ENCODE data around the gene SLIT3.

Gene SLIT3

GRCh38 chr5:168613996-168614395, 686.9 kb downstream of the SLIT3 start:
- in situ Hi-C loops (cut with HindIII; ENCODE audit: low pct_ligation_motif_present, low sequenced_read_pairs) = no loop called here
- Histone ChIP-seq H3K36me3 (replicated peaks) (no peaks in the 10 kb centered on the region), H3K27me3 (replicated peaks) (no peaks in the 10 kb centered on the region), H3K27ac (no peak overlapping the region), H3K4me3 (ENCODE audit: low read depth, low read length) (no peak overlapping the region)
- TF ChIP-seq, protein P1, sequence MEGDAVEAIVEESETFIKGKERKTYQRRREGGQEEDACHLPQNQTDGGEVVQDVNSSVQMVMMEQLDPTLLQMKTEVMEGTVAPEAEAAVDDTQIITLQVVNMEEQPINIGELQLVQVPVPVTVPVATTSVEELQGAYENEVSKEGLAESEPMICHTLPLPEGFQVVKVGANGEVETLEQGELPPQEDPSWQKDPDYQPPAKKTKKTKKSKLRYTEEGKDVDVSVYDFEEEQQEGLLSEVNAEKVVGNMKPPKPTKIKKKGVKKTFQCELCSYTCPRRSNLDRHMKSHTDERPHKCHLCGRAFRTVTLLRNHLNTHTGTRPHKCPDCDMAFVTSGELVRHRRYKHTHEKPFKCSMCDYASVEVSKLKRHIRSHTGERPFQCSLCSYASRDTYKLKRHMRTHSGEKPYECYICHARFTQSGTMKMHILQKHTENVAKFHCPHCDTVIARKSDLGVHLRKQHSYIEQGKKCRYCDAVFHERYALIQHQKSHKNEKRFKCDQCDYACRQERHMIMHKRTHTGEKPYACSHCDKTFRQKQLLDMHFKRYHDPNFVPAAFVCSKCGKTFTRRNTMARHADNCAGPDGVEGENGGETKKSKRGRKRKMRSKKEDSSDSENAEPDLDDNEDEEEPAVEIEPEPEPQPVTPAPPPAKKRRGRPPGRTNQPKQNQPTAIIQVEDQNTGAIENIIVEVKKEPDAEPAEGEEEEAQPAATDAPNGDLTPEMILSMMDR (IDR thresholded peaks at IDR 0.05; ENCODE audit: low read depth, low read length, missing control alignments) = no peak
- no peak for DNase-seq

DNA sequence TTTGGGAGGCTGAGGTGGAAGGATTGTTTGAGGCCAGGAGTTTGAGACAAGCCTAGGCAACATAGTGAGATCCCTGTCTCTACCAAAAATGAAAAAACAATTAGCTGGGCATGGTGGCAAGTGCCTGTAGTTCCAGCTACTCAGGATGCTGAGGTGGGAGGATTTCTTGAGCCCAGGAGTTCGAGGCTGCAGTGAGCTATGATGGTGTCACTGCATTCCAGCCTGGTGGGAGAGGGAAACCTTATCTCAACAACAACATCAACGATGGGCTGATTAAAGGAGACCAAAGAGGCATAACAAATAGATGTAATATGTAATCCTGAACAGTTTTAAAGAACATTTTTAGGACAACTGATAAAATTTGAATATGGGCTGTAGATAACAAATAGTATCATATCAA, 687.5 kb downstream of the SLIT3 start:
- no peak overlapping the region for H3K27ac ChIP-seq
- DNase-seq = no peak
- no peaks in the 10 kb centered on the region for H3K27me3 ChIP-seq (replicated peaks)
- in situ Hi-C loops (cut with HindIII; ENCODE audit: low pct_ligation_motif_present, low sequenced_read_pairs) = no loop called here
- TF ChIP-seq, protein P1 (IDR thresholded peaks at IDR 0.05; ENCODE audit: low read depth, low read length, missing control alignments) = no peak
- H3K36me3 ChIP-seq (replicated peaks) = no peaks in the 10 kb centered on the region
- no peak overlapping the region for H3K4me3 ChIP-seq (ENCODE audit: low read depth, low read length)

GRCh38 chr5:168612996-168613395, 687.9 kb downstream of the SLIT3 start:
- DNase-seq = no peak
- TF ChIP-seq, protein P1 (IDR thresholded peaks at IDR 0.05; ENCODE audit: low read depth, low read length, missing control alignments) = no peak
- Histone ChIP-seq H3K27me3 (replicated peaks) (no peaks in the 10 kb centered on the region), H3K4me3 (ENCODE audit: low read depth, low read length) (no peak overlapping the region), H3K36me3 (replicated peaks) (no peaks in the 10 kb centered on the region), H3K27ac (no peak overlapping the region)
- in situ Hi-C loops (cut with HindIII; ENCODE audit: low pct_ligation_motif_present, low sequenced_read_pairs) = no loop called here

DNA sequence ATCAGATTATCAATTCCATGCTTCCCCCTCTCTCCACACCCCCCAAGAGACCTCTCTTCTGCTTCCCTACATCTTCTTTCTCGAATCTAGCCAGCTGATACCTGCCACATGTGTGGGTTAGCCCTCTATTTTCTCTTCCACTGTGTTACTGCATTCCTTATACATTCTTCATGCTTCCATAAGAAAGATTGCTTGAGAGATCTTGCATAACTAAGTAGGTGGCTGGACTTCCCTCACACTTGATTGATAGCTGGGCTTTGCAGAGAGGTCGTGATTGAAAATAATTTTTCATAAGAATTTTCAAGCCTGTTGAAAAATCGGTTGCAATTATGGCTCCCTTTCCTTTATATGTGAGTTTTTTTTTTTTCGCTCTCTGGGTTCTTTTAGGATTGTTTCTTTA, 688.8 kb downstream of the SLIT3 start:
- no peak overlapping the region for H3K27ac ChIP-seq
- H3K4me3 ChIP-seq (ENCODE audit: low read depth, low read length) = no peak overlapping the region
- in situ Hi-C loops (cut with HindIII; ENCODE audit: low pct_ligation_motif_present, low sequenced_read_pairs) = no loop called here
- no peak for DNase-seq
- TF ChIP-seq, protein P1 (IDR thresholded peaks at IDR 0.05; ENCODE audit: low read depth, low read length, missing control alignments) = no peak
- H3K36me3 ChIP-seq (replicated peaks) = no peaks in the 10 kb centered on the region
- no peaks in the 10 kb centered on the region for H3K27me3 ChIP-seq (replicated peaks)
